OCI-LY1 (cell line): Measurements from ENCODE around the gene FOXQ1.

Experiments
- H2AFZ ChIP-seq: fragments of 200-600 bp; sonication (generic), shearing (Covaris generic); 2 replicates; pipeline ENCODE4 v1.6.0; 2014; ENCODE audit warnings: antibody characterized with exemption, mild to moderate bottlenecking, low read length
- H3F3A ChIP-seq: fragments of 200-600 bp; sonication (generic), shearing (Covaris generic); 2 replicates; pipeline ENCODE4 v1.6.0; 2014; ENCODE audit warnings: mild to moderate bottlenecking, antibody characterized with exemption, low read length, moderate library complexity; ENCODE audit not compliant: insufficient read depth
- H3K27ac ChIP-seq: fragments of 200-600 bp; sonication (generic); 2 replicates; pipeline ENCODE4 v1.5.1; 2014; ENCODE audit warnings: low read length, mixed run types, mild to moderate bottlenecking, low read depth; ENCODE audit not compliant: poor library complexity, severe bottlenecking
- H3K27me3 ChIP-seq: fragments of 200-600 bp; sonication (generic); 2 replicates; pipeline ENCODE4 v1.6.0; 2014; ENCODE audit warnings: antibody characterized with exemption, mild to moderate bottlenecking, low read length, moderate library complexity; ENCODE audit not compliant: insufficient read depth
- H3K36me3 ChIP-seq: fragments of 200-600 bp; sonication (generic); 2 replicates; pipeline ENCODE4 v1.6.1; 2014; ENCODE audit warnings: mild to moderate bottlenecking, antibody characterized with exemption, low read length, moderate library complexity, mixed read lengths; ENCODE audit not compliant: insufficient read depth
- H3K4me1 ChIP-seq: fragments of 200-600 bp; sonication (generic); 2 replicates; pipeline ENCODE4 v1.5.1; 2014; ENCODE audit warnings: mild to moderate bottlenecking, low read length, moderate library complexity; ENCODE audit not compliant: insufficient read depth, severe bottlenecking
- H3K4me2 ChIP-seq: fragments of 200-600 bp; sonication (generic), shearing (Covaris generic); 2 replicates; pipeline ENCODE4 v1.6.1; 2014; ENCODE audit warnings: low read length
- H3K4me3 ChIP-seq: fragments of 200-600 bp; sonication (generic); 2 replicates; pipeline ENCODE4 v1.5.1; 2014; ENCODE audit warnings: low read length, low read depth, mild to moderate bottlenecking, mixed read lengths; ENCODE audit not compliant: poor library complexity, severe bottlenecking
- H3K79me2 ChIP-seq: fragments of 200-600 bp; shearing (Covaris generic); 2 replicates; pipeline ENCODE4 v1.6.1; 2016; ENCODE audit warnings: mixed run types, low read length, mixed read lengths; ENCODE audit not compliant: insufficient read depth
- H3K9ac ChIP-seq: fragments of 200-600 bp; sonication (generic), shearing (Covaris generic); 2 replicates; pipeline ENCODE4 v1.6.1; 2014; ENCODE audit warnings: mild to moderate bottlenecking, low read length, mixed read lengths
- H3K9me2 ChIP-seq: fragments of 200-600 bp; sonication (generic), shearing (Covaris generic); 2 replicates; pipeline ENCODE4 v1.6.1; 2014; ENCODE audit warnings: low read depth, mild to moderate bottlenecking, low read length, mixed read lengths
- H3K9me3 ChIP-seq: fragments of 200-600 bp; shearing (Covaris generic); 2 replicates; pipeline ENCODE4 v1.6.1; 2014; ENCODE audit warnings: low read length, mixed read lengths
- H4K20me1 ChIP-seq: fragments of 200-600 bp; sonication (generic), shearing (Covaris generic); 2 replicates; pipeline ENCODE4 v1.6.0; 2016; ENCODE audit warnings: mild to moderate bottlenecking, low read length; ENCODE audit not compliant: insufficient read depth
- EZH2 ChIP-seq: fragments of 200-600 bp; sonication (generic), shearing (Covaris generic); IDR thresholded peaks from 2 replicates; pipeline ENCODE4 v1.8.0; 2017; ENCODE audit warnings: borderline replicate concordance, mixed run types, mild to moderate bottlenecking, antibody characterized with exemption, low read length, moderate library complexity, mixed read lengths
- TF ChIP-seq, protein P1 (sequence below): fragments of 200-600 bp; sonication (generic), shearing (Covaris generic); IDR thresholded peaks from 2 replicates; pipeline ENCODE4 v1.5.1; 2017; ENCODE audit warnings: mild to moderate bottlenecking, antibody characterized with exemption, low read length, moderate library complexity, mixed read lengths

The FOXQ1 gene

DNA sequence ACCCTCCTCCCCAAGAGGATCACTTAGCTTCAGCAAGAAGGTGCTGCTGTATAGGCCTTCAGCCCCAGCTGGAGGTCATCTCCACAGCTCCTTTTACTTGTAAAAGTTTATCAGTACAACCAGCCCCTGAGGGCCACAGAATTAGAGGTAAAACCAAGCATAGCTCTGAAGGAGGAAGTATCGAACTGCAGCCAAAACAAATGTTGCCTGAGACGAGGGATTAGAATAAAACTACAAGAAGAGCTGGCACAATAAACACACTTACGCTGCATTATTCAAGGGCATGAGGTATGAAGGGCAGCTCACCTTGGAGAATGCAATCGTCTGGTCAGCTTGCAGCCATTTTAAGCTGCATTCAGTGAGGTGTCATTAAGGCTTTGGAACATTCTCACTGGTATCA lies 21.1 kb upstream of the FOXQ1 start:
- TF ChIP-seq EZH2, result no peak
- TF ChIP-seq, protein P1, sequence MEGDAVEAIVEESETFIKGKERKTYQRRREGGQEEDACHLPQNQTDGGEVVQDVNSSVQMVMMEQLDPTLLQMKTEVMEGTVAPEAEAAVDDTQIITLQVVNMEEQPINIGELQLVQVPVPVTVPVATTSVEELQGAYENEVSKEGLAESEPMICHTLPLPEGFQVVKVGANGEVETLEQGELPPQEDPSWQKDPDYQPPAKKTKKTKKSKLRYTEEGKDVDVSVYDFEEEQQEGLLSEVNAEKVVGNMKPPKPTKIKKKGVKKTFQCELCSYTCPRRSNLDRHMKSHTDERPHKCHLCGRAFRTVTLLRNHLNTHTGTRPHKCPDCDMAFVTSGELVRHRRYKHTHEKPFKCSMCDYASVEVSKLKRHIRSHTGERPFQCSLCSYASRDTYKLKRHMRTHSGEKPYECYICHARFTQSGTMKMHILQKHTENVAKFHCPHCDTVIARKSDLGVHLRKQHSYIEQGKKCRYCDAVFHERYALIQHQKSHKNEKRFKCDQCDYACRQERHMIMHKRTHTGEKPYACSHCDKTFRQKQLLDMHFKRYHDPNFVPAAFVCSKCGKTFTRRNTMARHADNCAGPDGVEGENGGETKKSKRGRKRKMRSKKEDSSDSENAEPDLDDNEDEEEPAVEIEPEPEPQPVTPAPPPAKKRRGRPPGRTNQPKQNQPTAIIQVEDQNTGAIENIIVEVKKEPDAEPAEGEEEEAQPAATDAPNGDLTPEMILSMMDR, result no peak
- H3K9me3 ChIP-seq, result no peaks in the 10 kb centered on the region
- H3K4me2 ChIP-seq, result no peak overlapping the region
- H3F3A ChIP-seq, result no peaks in the 10 kb centered on the region
- no peaks in the 10 kb centered on the region for H3K9me2 ChIP-seq
- H3K27me3 ChIP-seq, result no peaks in the 10 kb centered on the region
- H3K27ac ChIP-seq, result no peak overlapping the region
- H3K4me1 ChIP-seq, result no peaks in the 10 kb centered on the region
- no peaks in the 10 kb centered on the region for H4K20me1 ChIP-seq
- no peak overlapping the region for H3K9ac ChIP-seq
- no peak overlapping the region for H2AFZ ChIP-seq
- H3K4me3 ChIP-seq, result no peak overlapping the region
- H3K36me3 ChIP-seq, result no peaks in the 10 kb centered on the region
- H3K79me2 ChIP-seq, result no peaks in the 10 kb centered on the region

DNA sequence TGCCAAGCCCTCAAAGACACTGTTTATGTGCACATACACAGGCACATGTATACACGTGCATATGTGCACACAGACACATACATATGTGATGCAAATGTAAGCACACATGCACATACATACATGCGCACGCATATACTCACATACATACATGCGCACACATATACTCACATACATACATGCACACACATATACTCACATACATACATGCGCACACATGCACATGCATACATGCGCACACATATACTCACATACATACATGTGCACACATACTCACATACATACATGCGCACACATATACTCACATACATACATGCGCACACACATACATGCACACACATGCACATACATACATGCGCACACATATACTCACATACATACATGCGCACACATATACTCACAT lies 20.5 kb upstream of the FOXQ1 start:
- H2AFZ ChIP-seq, result no peak overlapping the region
- H3K27me3 ChIP-seq, result no peaks in the 10 kb centered on the region
- H3F3A ChIP-seq, result no peaks in the 10 kb centered on the region
- H4K20me1 ChIP-seq, result no peaks in the 10 kb centered on the region
- no peaks in the 10 kb centered on the region for H3K9me2 ChIP-seq
- H3K79me2 ChIP-seq, result no peaks in the 10 kb centered on the region
- TF ChIP-seq, protein P1, result no peak
- TF ChIP-seq EZH2, result no peak
- H3K4me2 ChIP-seq, result no peak overlapping the region
- H3K4me1 ChIP-seq, result no peaks in the 10 kb centered on the region
- H3K9ac ChIP-seq, result no peak overlapping the region
- no peaks in the 10 kb centered on the region for H3K9me3 ChIP-seq
- no peak overlapping the region for H3K27ac ChIP-seq
- H3K36me3 ChIP-seq, result no peaks in the 10 kb centered on the region
- H3K4me3 ChIP-seq, result no peak overlapping the region

DNA sequence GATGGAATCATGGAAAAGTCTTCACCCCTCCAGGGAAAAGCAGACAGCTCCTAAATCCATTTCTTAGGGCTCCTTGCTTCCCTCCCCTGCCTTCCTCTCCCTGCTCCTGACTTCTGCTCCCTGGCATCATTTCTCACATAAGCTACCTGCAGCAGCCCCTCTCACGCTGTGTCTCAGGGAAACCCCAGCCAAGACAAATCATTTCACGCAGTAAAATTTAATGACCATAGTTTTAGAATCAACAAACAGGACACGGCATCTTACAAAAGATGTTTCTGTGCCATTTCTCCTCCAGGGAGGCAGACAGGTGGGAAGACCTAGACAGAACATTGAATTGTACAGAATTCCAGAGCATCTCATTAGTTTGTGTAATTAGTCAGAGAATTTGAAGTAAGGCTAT lies 16.5 kb upstream of the FOXQ1 start:
- H3K36me3 ChIP-seq, result no peaks in the 10 kb centered on the region
- H3K9me3 ChIP-seq, result no peaks in the 10 kb centered on the region
- no peaks in the 10 kb centered on the region for H4K20me1 ChIP-seq
- no peak overlapping the region for H3K27ac ChIP-seq
- no peak overlapping the region for H3K9ac ChIP-seq
- H2AFZ ChIP-seq, result no peak overlapping the region
- H3K79me2 ChIP-seq, result no peaks in the 10 kb centered on the region
- H3K4me2 ChIP-seq, result no peak overlapping the region
- no peaks in the 10 kb centered on the region for H3K9me2 ChIP-seq
- TF ChIP-seq, protein P1, result no peak
- no peak for TF ChIP-seq EZH2
- no peaks in the 10 kb centered on the region for H3K27me3 ChIP-seq
- no peaks in the 10 kb centered on the region for H3F3A ChIP-seq
- no peaks in the 10 kb centered on the region for H3K4me1 ChIP-seq
- H3K4me3 ChIP-seq, result no peak overlapping the region
